GM19025 (cell line): ENCODE data around the gene CCDC40.

Experiments
- ATAC-seq: cut with Tn5 transposase; IDR thresholded peaks from one replicate; pipeline ENCODE4 v1.9.1; 2021; ENCODE audit warnings: mild to moderate bottlenecking, low read depth, moderate library complexity; ENCODE audit not compliant: unreplicated experiment

Gene CCDC40

DNA sequence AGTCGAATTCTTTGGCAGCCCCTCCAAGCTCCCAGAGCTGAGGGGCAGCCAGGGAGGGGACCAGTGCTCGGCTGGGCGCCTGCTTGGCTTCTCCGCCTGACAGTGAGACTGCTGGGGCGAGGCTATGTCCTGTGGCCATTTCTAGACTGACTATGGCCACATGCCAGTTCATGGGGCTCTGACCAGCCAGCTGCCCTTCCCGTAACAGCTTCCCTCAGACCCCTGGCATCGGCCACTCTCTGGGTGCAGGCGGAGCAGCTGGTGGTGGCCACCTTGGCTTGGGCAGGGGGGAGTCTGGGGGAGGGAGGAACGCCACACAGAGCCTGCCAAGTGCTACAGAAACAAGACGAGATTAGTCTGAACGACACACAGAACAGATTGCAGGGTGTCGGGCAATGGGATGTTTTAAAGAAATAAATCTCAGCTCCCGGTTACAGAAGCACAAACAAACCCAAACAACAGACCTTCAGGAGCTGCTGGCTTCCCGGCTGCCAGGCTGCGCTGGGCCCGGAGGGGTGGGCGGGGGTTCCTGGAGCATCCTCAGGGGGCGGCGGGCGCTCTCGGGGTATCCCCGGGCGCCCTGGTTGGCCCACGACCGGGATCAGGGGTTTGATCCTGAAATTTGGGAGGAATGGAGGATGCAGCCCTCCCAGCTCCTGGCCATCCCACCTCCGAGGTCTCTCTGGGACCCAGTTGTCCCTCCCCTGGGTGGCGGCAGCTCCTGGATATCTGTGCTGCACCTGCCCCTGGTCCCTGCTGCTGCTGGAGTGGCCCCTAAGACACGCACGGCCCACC, 35.3 kb upstream of the CCDC40 start:
- ATAC-seq = no peak

DNA sequence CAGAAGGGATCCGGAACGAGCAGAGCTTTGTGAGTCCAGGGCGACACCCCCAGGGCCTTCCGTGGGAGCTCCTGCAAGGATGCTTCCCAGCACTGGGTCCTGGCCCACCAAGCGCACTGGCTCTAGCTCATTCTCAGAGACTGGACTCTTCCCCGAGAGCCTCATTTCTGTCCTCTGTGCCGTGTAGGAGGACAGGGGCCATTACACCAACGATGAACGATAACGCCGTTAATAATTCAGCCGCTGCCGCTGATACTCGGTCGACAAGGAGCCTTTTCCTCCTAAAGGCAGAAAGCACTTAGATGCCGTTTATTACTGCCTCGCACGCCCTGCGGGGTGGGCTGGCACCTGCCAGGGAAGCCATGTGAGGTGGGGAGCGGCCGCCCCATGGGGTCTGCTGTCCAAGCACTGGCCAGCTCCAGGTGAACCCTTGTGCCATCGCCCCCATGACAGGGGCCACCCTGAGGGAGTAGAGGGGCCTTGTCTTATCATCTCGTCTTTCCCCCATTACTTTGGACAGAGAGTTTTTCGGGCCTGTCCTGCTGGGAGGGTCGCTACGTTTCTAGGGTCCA, 34.3 kb upstream of the CCDC40 start:
- no peak for ATAC-seq

DNA sequence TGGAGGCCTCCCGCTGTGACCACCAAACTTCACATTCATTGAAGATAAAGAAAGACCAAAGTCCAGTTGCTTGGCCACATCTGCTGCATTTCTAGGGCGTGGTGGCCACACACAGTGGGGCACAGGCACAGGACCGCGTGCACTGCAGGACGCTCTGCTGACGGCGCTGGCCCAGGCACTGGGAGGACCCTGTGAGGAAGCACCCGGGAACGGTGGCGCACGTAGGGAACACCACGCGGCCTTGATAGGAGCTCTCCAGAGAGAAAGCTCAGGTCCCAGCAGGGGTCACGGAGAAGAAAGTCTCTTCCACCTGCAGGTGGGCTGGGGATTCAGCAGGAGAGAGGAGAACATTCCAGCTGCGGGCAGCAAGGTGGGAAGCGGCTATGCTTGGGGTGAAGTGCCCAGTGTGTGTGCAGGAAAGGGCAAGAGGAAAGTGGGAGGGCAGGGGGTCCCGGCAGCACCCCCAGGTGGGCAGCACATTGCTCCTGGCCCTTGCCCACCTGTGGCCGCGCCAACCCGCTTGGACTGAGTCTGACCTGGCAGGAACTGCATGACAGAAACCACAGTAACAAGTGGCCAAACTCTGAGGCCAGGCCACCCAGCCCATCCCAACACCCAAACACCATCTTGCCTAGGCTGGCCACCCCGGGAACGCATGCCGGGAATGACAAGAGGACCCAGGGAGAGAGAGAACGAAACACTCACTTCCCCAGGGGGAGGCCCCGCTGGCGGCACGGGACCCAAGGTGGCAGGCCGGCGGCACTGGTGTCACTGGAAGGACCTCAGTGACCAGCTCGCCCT, 33.6 kb upstream of the CCDC40 start:
- ATAC-seq = no peak

DNA sequence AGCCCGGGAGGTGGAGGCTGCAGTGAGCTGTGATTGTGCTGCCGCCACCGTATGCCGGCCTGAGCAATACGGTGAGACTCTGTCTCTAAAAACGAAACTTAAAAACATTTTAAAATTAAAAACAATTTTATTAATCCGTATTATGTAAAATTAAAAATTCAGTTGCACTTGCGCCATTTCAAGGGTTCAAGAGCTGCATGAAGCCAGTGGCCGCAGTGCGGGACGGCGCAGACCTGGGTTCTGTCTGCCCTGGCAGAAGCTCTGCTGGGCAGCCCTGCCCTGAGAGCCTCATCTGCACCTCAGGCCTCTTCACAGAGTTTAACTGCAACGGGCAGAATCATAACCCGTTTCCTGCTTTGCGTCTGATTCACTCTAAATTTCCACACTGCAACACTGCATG, 32.5 kb upstream of the CCDC40 start:
- ATAC-seq = no peak

DNA sequence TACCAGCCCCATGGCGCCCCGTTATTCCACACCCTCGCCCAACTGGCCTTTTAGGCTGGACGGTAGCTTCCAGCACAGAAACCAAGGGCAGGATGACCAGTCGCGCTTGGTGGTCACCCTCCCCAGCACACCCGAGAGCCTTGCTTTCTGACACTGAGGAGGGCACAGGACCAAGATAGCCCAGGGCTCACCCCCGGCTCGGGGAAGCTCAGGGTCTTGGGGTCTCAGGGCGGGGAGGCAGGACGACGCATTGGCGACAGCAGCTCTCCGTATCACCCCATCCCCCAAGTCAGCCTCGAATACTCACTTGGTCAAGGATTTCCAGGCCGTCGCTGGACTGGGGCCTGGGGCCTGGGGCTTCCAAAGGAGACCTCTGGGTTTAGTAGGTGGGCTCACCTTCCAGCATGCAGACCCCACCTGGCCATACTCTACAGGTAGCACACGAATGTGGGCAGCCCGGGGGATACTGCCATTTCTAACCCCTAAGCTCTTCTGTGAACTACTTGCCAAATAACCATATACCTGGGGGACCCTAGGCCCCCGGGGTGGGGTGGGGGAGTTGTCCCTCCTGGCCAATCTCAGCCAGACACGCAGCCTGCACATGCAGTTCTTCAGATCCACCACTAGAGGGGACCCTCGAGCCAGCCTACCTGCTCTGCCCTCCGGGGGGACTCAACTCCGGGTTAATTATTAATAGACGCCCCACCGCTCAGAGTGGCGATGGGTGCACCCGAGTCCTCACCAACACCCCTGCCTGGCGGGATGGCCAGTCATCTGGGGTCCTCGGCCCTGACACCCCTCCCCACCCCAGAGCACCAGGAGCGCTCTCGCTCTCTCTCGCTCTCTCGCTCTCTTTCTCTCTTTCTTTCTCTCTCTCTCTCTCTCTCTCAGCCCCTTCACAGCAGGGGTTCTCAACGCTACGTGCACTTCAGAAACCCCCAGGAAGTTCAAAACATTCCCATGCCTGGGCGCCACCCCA, 30.8 kb upstream of the CCDC40 start:
- ATAC-seq = no peak

DNA sequence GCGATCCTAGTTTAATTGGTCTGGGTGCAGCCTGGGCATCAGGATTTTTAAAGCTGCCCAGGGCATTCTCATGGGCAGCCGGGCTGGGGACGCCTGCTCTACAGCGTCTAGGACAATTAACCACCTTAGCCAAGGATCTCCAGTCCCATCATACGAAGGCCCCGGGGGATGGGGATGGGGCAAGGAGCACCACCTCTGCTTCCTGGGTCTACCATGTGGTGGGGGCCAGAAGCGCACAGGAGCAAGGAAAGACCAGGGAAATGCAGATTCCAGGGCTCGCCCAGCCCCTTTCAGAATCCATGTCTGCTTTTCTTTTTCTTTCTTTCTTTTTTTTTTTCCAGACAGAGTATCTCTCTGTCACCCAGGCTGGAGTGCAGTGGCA, 30.1 kb upstream of the CCDC40 start:
- no peak for ATAC-seq

DNA sequence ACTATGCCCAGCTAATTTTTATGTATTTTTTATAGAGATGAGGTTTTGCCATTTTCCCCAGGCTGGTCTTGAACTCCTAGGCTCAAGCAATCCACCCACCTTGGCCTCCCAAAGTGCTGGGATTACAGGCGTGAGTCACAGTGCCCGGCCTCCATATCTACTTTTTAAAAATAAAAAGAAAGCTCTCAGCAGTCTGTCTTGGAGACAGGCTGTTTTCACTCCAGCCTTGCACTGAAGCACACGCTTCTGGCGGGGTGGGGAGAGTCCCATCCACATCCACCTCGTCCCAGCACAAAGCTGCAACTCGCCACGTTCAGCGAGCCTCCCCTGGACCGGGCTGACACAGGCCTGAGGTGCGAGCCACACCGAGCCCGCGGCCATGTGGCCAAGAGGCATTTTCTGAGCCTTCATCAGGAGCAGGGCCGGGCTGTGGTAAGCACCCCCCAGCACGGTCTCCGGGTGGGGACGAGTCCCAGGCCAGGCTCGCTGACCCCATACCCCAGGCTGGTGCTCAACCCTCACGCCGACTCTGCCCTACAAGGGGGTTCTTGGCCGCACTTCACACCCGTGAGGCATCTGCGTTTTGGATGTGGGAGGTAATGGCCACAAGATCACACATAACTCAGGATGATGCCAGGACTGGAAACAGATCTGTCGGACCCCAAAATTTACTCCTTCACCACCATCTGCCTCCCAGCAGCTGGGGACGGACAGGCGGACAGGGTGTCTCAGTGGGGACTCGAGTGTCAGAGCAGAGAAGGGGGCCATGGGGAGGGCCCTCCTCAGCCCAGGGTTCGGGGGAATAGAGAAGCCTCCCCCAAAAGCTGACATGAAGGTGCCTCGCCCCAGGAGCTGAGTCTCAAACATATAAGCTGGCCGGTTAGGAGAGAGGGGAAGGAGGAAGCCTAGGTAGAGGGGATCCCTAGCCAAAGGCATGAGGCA, 29.4 kb upstream of the CCDC40 start:
- ATAC-seq = no peak

DNA sequence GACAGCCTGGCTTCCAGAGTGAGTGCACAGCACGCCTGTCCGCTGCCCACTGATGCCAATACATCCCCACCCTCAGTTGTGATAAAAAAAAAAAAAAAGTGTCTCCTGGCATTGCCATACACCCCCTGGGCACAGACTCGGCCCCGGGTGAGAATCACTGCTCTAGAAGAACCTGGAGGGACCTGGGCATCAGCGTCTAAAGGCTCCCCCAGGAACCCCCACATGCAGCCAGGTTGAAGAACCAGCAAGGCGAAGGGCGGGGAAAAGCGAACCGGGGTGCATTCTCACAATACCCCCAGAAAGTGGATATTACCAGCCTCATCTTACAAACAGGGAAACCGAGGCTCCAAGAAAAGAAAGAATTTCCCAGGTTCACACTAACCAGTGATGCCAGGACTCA, 28.5 kb upstream of the CCDC40 start:
- ATAC-seq = no peak

DNA sequence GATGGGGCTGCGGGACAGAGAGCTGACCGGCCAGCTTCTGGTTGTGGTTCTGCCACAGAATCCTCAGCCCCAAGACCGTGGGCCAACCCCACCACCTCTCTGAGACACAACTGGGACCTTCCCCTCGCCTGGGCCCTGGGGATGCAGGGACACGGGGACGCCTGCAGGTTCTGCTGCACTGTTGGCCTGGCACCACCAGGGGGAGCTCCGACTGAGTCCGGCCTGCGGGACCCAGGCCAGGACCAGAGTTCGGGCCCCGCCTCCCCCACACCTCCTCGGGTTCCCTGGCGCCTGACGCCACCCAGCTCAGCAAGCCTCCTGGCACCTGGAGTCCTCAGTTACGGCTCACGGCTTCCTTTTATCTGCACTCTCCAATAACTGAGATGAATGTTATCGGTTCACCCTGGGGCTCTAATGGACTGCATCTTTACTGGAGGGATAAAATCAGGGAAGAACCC, 28.0 kb upstream of the CCDC40 start:
- ATAC-seq = no peak

DNA sequence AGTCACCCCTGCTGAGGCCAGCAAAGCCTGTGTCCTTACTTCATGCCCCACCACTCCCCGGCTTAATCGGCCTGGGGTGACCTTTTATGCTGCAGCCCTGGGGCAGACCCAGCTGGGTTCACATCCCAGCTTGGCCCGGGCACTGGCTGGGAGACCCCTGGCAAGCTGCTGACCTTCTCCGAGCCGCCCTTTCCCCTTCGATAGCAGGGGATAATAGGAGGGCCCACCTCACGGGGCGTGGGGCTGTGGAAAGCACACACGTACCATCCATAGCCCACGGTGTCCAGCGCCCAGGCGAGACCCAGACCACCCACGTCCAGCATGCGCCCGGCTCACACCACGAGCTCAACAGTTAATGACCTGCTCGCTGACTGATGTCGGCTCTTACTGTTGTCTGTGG, 27.6 kb upstream of the CCDC40 start:
- ATAC-seq = no peak

DNA sequence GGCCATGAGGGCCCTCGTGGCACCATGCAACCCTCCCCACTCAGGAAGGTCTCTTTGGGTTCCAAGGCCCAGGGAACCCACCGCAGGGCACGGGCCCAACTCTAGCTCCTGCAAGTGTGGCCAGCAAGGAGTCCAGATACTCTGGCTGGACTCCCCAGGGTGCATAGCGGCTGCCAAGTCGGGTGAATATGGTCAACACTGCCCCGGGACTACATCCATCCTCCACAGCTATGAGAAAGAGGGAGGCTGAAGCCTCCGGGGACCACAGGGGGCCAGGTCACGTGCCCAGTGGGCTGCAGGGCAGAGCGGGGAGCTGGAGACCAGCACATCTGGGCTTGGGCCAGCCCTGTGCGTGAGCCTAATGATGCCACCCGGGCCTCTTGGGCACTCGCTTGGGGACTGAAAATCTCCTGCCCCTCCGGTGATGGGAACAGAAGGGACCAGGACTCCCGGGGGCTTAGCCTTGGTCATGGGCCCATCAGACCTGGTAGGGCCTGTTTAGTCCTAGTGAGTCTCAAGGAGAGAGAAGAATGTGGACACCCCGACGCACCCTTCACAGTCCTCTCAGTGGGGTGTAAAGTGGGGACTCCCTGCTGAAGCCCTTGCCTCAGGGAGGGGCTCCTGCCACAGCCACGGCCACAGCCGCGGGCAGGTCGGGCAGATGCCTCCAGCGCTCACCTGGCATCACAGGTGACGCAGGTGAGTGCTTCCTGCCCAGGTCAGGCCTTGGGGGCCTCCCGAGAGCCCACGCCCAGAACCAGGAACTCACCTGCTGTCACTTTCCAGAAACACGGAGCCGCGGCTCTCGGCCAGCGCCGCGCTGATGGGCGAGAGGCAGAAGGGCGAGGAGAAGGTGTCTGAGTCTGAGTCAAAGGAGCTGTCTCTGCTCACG, 26.8 kb upstream of the CCDC40 start:
- ATAC-seq = no peak

DNA sequence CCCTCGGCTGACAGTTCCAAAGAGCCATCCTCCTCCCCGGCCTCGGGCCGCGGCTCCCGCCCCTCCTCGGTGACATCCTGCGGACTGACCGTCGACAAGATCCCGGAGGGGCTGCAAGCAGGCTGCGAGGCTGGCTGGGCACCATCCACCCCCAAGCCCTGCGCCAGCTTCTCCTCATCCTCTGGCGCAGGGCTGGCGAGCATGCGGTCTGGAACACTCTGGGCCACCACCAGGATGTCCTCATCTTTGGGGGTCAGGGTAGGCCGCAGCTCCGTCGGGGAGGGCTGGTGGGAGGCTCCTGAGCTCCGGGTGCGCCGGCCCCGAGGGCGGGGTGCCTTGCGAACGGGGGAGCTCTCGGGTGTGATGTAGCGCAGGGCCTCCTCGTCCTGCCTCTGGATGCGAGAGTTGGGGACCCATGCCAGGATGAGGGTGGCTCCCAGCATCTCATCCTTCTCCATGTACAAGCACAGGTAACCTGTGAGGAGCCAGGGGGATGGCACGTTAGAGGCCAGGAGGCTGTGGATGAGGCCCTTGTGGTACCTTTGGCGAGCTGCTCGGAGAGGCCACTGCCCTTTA, 26.1 kb upstream of the CCDC40 start:
- ATAC-seq = no peak

DNA sequence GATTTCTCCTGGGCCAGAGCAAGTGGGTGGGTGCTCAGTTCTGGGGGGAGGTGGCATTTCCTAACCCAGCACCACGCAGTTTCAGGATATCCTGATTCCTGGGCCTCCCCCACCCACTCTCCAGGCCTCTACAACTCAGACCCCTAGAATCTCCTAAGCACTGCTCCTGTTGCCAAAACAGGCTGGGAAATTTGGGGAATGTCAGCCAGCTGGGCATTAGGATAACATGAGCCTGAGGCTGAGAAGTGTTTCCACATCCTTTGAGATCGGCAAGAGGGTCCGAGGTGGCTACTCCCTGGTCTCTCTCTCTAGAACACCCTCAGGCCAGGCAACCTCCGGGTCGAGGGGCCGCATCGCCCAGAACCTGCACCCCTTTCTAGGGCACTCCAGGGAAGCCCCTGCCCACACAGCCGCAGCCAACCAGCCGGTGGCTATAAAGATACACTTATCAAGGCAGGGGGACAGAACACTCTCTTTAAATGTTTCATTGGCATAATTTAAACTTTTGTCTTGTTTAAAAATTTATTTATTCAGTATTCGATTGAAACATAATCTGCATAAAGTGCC, 24.4 kb upstream of the CCDC40 start:
- ATAC-seq = no peak

DNA sequence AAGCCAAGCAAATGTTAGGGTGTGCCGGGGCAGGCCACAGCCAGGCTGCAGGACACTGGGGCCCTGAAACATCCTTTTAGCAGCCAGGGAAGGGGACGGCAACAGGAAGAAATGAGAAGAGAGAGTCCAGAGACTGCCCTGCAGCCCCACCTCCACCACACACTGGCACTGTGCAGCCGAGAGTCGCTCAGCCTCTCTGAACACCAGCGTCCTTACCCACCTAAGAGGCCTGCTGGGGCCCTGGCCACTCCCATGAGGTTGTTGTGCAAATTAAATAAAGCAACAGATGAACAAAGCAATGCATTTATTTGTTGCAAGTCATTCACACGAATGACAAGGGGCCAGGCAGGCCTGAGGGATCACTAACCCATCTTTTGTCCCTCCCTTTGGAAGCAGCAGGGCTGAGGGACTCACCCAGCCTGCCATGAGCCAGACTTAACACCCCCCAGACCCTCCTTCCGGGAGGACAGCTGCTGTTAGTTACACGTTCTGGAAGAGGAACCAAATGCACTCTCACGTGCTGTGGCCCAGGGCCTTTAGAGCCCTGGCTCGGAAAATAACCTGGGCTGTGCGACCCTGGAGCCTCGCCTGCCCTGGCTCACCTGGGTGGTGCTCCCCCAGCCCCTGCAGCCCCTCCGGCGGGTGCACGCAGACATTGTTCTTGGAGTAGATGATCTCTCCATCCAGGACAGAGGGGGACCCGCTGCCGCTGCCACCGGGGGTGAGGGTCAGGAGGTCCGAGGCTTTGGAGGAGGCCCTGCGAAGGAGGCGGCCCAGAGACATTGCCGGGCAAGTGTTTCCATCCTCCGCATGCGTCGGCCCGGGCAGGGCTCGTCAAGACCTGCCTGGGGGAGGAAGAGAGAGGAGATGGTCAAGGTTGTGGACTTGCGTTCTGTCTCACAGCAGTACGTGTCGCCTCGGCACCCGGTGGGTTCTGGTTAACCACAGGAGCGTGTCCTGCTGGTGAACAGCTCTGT, 23.4 kb upstream of the CCDC40 start:
- no peak for ATAC-seq

DNA sequence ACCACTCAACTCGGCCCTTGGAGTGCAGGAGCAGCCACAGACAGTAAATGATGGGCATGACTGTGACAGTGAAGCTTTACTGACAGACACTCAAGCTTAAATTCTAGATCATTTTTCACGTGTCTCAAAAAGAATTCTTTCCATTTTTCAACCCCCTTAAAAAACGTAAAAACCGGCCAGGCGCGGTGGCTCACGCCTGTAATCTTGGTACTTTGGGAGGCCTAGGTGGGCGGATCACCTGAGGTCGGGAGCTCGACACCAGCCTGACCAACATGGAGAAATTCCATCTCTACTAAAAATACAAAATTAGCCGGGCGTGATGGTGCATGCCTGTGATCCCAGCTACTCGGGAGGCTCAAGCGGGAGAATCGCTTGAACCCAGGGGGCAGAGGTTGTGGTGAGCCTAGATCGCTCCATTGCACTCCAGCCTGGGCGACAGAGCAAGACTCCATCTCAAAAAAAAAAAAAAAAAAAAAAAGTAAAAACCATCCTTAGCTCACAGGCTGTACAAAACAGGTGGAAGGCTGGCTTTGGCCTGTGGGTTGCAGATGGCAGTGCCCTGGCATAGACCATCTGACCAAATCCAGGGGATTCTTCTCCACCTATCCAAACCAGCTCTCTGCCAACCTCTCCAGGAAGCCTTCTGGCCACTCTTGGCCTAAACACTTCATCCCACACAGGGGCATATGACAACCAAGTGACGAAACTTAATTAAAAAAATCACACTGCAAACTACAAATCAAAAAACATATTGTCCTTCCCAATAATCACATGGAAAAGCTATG, 19.0 kb upstream of the CCDC40 start:
- no peak for ATAC-seq
